ENCODE results near the gene GALNT11. TPM values are rescaled to one million over a fixed set of nuclear protein-coding genes. Genes with fewer than 3 reads are reported as not detected.

GALNT11 gene
- polyA plus RNA-seq, 1 donor (not counting 4 experiments of a cell fraction or from before 2014, with no cell fraction given), result 42.3 TPM

- Histone ChIP-seq H3K27ac (ENCODE audit: control insufficient read depth, insufficient read depth, low read length) (no peak overlapping the region), H2AFZ (ENCODE audit: control insufficient read depth, low read length) (no peak overlapping the region), H3K79me2 (ENCODE audit: control insufficient read depth, insufficient read depth, low read length) (no peaks in the 10 kb centered on the region), H3K9me1 (ENCODE audit: control insufficient read depth, extremely low read depth, insufficient read depth, low read length) (no peaks in the 10 kb centered on the region), H3K27me3 (ENCODE audit: control insufficient read depth, extremely low read depth, insufficient read depth, low read length) (no peaks in the 10 kb centered on the region), H3K4me2 (ENCODE audit: control insufficient read depth, extremely low read depth, insufficient read depth, low read depth, low read length) (no peak overlapping the region), H4K20me1 (ENCODE audit: control insufficient read depth, extremely low read depth, insufficient read depth, low read length) (no peaks in the 10 kb centered on the region), H3K9ac (ENCODE audit: control insufficient read depth, extremely low read depth, insufficient read depth, low read length) (no peak overlapping the region), H3K4me3 (ENCODE audit: control insufficient read depth in 2 of 3, extremely low read depth in 1 of 3, insufficient read depth in 2 of 3, low read depth in 1 of 3, low read length in 3 of 3) (no peak overlapping the region), H3K36me3 (ENCODE audit: control insufficient read depth in 2 of 2, extremely low read depth in 1 of 2, insufficient read depth in 2 of 2, low read length in 2 of 2) (peaks cover 5 to 32% of the 10 kb centered on the region in 2 experiments), H3K4me1 (ENCODE audit: control insufficient read depth, extremely low read depth, insufficient read depth, low read length) (no peaks in the 10 kb centered on the region), H3K9me3 (ENCODE audit: control insufficient read depth, low read depth, low read length) (no peaks in the 10 kb centered on the region)
- FAIRE-seq (no peak), DNase-seq (ENCODE audit: low read depth, low spot score) (no peak)
- dilution Hi-C loops (cut with MboI; ENCODE audit: extremely low pct_ligation_motif_present, low sequenced_read_pairs), result no loop called here
- TF ChIP-seq, protein P1, sequence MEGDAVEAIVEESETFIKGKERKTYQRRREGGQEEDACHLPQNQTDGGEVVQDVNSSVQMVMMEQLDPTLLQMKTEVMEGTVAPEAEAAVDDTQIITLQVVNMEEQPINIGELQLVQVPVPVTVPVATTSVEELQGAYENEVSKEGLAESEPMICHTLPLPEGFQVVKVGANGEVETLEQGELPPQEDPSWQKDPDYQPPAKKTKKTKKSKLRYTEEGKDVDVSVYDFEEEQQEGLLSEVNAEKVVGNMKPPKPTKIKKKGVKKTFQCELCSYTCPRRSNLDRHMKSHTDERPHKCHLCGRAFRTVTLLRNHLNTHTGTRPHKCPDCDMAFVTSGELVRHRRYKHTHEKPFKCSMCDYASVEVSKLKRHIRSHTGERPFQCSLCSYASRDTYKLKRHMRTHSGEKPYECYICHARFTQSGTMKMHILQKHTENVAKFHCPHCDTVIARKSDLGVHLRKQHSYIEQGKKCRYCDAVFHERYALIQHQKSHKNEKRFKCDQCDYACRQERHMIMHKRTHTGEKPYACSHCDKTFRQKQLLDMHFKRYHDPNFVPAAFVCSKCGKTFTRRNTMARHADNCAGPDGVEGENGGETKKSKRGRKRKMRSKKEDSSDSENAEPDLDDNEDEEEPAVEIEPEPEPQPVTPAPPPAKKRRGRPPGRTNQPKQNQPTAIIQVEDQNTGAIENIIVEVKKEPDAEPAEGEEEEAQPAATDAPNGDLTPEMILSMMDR (optimal IDR thresholded peaks at IDR 0.05 in 1 of 3, IDR thresholded peaks at IDR 0.05 in 1 of 3, conservative IDR thresholded peaks at IDR 0.05 in 1 of 3; ENCODE audit: extremely low read depth in 1 of 3, insufficient read depth in 2 of 3, low read length in 3 of 3), result no peak
- TF ChIP-seq EZH2 (IDR thresholded peaks at IDR 0.05; ENCODE audit: low read length), result no peak
Observed at GRCh38 chr7:152128741-152129461, 103.4 kb downstream of the GALNT11 start.

DNA sequence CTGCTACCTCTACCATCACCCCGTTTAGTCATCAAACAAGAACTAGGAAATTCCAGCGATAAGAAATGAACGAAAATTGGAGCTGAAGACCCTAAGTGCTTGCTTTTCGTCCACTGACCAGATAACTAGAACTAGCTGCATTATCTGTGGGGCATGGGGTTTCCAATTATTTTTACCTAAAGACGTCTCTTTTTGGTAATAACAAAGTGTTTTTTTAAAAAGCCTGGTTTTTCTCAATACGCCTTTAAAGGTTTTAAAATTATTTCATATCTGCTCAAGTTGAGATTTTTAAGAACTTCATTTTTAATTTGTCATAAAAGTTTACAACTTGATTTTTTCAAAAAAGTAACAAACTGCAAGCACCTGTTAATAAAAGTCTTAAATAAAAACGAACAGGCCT lies 104.2 kb downstream of the GALNT11 start:
- Histone ChIP-seq H3K27ac (ENCODE audit: control insufficient read depth, insufficient read depth, low read length) (no peak overlapping the region), H3K27me3 (ENCODE audit: control insufficient read depth, extremely low read depth, insufficient read depth, low read length) (no peaks in the 10 kb centered on the region), H3K9me1 (ENCODE audit: control insufficient read depth, extremely low read depth, insufficient read depth, low read length) (no peaks in the 10 kb centered on the region), H3K36me3 (ENCODE audit: control insufficient read depth in 2 of 2, extremely low read depth in 1 of 2, insufficient read depth in 2 of 2, low read length in 2 of 2) (peaks cover 2 to 31% of the 10 kb centered on the region in 2 experiments), H3K4me1 (ENCODE audit: control insufficient read depth, extremely low read depth, insufficient read depth, low read length) (no peaks in the 10 kb centered on the region), H3K4me3 (ENCODE audit: control insufficient read depth in 2 of 3, extremely low read depth in 1 of 3, insufficient read depth in 2 of 3, low read depth in 1 of 3, low read length in 3 of 3) (no peak overlapping the region), H3K4me2 (ENCODE audit: control insufficient read depth, extremely low read depth, insufficient read depth, low read depth, low read length) (no peak overlapping the region), H2AFZ (ENCODE audit: control insufficient read depth, low read length) (no peak overlapping the region), H3K79me2 (ENCODE audit: control insufficient read depth, insufficient read depth, low read length) (no peaks in the 10 kb centered on the region), H3K9me3 (ENCODE audit: control insufficient read depth, low read depth, low read length) (no peaks in the 10 kb centered on the region), H4K20me1 (ENCODE audit: control insufficient read depth, extremely low read depth, insufficient read depth, low read length) (no peaks in the 10 kb centered on the region), H3K9ac (ENCODE audit: control insufficient read depth, extremely low read depth, insufficient read depth, low read length) (no peak overlapping the region)
- no peak for FAIRE-seq
- TF ChIP-seq, protein P1 (optimal IDR thresholded peaks at IDR 0.05 in 1 of 3, IDR thresholded peaks at IDR 0.05 in 1 of 3, conservative IDR thresholded peaks at IDR 0.05 in 1 of 3; ENCODE audit: extremely low read depth in 1 of 3, insufficient read depth in 2 of 3, low read length in 3 of 3), result no peak
- no peak for TF ChIP-seq EZH2 (IDR thresholded peaks at IDR 0.05; ENCODE audit: low read length)
- DNase-seq (ENCODE audit: low read depth, low spot score), result no peak
- dilution Hi-C loops (cut with MboI; ENCODE audit: extremely low pct_ligation_motif_present, low sequenced_read_pairs), result no loop called here
